Suppressor macrophage treated with lipopolysaccharide for 4 hours (primary cell): ENCODE data around the gene FBXW2.

Experiments used
- DNase-seq: peaks from one replicate; pipeline ENCODE4 v3.0.0-alpha.2; 2020

FBXW2 gene

GRCh38 chr9:120741191-120741590 lies 52.0 kb downstream of the FBXW2 start:
- peak; percentile 28 for DNase-seq

DNA sequence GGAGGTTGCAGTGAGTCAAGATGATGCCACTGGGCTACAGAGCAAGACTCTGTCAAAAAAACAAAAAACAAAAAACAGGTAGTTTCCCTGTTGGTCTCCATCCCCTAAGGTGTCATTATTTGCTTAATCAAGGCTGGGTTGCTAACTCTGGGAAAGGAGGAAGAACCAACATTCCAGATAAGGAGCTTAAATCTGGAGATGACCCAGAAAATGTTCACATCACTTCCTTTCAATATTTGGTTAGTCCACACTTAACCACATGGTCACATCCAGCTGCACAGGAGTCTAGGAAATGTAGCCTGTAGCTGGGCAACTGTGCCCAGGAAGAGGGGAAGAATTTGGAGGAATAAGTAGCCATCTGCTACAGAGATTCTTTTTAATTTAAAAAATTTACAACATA lies 53.1 kb downstream of the FBXW2 start:
- no peak for DNase-seq

DNA sequence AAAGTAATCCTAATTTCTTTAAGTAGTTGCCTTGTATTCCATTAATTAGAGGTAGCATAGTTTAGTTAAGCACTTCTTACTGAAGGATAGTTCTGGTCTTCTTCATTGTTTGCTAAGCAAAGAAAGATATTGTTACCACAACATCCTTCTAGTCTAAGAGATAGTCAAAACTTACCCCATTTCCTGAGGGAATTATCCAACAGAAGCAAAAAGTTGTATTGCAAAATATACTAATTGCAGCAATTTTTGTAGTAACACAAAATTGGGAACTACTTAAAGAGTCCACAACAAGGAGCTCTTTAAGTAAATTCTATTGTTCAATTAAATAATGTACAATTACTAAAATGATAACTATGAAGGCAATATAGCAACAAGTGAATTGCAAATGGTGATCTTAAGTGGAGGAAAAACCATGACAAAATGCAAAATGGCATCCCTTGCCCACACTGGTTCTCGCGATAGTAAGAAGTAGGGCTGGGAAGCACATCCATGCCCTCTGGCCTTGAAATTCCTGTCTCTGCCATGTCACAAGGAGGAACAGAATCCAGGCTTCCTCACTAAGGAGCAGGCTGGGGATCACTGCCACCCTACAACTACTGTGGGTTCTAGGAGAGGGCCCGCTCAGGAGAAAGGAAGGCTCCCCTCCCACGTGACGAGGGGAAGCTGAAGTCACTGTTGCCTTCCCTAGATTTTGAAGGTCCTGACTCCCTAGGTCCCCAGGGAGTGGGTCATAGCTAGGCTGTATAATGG lies 55.6 kb downstream of the FBXW2 start:
- peak; percentile 65 for DNase-seq

DNA sequence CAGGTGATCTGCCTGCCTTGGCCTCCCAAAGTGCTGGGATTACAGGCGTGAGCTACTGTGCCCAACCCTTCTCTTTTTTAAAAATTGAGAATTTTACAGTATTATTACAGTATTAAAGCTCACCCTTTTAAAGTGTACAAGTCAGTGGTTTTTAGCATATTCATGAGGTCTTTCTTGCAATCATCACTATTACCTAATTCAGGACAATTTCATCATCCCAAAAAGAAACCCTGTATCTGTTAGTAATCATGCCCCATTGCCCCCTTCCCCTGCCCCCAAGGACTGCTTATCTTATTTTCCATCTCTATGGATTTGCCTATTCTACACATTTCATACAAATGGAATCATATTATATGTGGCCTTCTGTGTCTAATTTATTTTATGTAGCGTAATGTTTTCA lies 56.3 kb downstream of the FBXW2 start:
- DNase-seq: peak; percentile 38

DNA sequence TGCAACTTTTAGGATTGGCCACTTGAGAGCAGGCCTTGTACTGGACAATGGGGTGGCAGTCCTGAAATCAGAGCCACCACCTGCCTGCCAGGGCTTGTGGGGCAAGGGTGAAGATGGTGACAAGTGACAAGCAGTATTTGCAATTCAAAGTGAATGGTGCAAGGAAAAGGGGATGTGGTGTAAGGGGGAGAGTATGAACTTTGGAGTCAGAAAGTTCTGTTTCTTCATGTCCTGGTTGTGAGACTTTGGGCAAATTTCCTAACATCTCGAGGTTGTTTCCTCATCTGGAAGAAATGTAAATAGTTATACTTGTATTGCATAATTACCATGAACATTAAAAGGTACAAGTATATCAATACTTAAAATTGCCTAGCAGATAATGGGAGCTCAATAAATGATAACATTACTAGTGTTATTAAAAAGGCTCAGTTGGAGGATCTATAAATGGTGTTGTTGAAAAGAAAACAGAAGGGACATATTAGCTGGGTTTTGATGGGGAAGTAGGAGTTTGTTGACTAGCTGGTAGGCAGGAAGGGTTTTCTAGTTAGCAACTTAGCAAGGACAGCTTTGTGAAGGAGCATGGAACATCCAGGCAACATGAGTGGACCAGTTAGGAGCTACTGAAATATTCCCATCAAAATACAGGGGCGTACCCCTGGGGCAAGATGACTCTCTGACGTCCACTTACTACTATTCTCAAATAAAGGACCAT lies 57.6 kb downstream of the FBXW2 start:
- DNase-seq: peak; percentile 91

- DNase-seq: no peak
Observed at GRCh38 chr9:120734607-120735410, 58.4 kb downstream of the FBXW2 start.

DNA sequence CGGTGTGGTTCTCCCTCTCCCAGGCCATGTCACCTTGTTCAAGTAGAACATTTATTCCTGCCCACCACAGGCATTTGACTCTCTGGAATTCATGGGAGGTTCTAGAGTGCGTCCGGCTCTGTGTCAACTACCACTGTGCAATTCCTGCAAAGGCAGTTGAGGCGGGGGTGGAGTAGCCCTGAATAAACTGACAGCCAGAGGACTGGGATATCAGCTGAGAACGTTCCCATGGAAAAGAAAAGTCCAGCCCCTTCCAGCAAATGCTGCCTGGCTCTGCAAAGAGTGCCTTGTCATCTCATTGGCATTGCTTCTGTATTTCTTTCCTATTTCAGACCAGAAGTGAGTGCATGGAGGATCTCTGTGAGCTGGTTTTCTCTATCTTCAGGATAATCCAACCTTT lies 60.0 kb downstream of the FBXW2 start:
- DNase-seq: no peak

GRCh38 chr9:120730654-120731514 lies 62.3 kb downstream of the FBXW2 start:
- peak; percentile 47 for DNase-seq

DNA sequence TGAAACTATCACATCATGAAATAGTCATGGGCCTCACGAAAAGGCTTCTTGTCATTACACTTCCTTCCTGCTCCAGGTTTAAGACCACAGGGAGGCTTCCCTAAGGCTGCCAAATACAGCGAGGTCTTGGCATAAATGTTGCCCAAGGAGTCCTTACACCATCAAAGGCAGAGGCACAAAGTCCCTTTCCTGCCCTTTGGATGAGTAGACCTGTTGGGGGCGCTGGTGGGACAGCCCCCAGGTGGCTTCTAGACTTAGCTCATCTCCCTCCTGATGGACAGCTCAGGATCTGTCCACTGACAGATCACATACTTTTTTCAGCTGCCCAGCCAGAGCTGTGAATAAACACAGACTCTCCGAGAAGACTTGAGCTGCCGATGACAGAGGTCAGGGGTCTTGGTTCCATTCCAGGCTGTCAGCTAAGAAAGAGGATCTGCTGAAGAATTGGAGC lies 63.4 kb downstream of the FBXW2 start:
- DNase-seq: peak; percentile 57

GRCh38 chr9:120726484-120726883 lies 66.7 kb downstream of the FBXW2 start:
- no peak for DNase-seq

DNA sequence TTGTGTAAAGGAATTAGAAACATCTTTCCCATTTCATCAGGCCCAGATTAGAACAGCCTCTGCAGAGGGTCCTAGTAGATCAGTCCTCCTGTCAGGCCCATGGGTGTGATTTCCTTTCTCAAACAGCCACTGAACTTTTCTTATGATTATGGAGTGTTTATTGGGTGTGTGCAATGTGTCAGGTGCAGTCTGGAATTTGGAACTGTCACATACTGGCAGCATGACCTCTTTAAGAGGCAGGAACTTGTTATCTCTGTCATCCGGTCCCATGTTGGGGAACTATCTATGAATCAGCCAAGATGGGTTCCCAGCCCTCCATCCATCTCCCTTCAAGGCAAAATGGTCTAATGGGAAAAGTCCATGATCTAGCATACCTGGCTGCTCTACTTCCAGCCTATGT lies 67.3 kb downstream of the FBXW2 start:
- DNase-seq: no peak

- DNase-seq: no peak
Observed at GRCh38 chr9:120724757-120725400, 68.3 kb downstream of the FBXW2 start.

DNA sequence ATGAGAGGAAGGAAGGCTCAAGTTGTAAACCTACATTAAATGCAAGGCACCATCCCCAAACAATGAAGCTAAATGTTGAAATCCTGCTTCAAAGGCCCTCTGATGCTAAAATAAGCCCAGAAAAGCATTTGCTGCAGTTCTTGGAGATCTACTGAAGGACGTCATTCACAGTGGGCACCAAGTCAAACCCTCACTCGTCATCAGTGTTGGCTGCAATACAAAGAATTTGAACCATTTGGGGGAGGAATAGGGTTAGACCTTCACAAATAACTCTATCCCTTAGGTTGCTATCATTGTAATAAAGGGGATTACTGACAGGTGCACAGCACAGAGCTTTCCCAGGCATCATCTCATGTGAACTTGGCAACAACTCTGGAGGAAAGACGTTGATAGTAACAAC lies 69.7 kb downstream of the FBXW2 start:
- no peak for DNase-seq

- DNase-seq: no peak
Observed at GRCh38 chr9:120720404-120720803, 72.8 kb downstream of the FBXW2 start.

GRCh38 chr9:120718316-120718715 lies 74.9 kb downstream of the FBXW2 start:
- no peak for DNase-seq

GRCh38 chr9:120717176-120717575 lies 76.0 kb downstream of the FBXW2 start:
- no peak for DNase-seq

GRCh38 chr9:120716483-120716882 lies 76.7 kb downstream of the FBXW2 start:
- no peak for DNase-seq

GRCh38 chr9:120715389-120715924 lies 77.8 kb downstream of the FBXW2 start:
- no peak for DNase-seq

DNA sequence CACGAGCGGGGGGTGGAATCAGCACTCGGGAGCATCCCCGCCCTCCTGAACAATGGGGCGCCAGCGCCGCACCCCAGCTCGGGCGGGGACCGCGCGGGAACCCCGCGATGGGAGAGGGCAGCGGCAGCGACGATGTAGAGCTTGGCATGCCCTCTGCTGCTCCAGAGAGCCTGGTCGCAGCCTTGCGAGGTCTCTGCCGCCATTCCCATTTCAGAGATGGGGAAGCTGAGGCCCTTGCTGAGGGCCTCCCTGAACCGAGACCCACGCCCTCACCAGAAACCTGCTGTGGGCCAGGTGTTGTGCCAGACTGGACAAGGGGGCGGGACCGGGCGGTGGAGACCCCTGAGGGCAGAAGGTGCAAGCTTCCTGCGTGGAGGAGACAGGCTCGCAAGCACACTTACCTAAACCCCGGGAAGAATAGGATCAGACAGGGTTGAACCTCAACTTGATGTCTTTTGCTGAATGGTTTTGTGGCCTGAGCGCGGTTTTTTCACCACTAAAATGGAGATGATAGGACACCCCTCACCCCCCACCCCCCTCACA lies 78.3 kb downstream of the FBXW2 start:
- DNase-seq: no peak

DNA sequence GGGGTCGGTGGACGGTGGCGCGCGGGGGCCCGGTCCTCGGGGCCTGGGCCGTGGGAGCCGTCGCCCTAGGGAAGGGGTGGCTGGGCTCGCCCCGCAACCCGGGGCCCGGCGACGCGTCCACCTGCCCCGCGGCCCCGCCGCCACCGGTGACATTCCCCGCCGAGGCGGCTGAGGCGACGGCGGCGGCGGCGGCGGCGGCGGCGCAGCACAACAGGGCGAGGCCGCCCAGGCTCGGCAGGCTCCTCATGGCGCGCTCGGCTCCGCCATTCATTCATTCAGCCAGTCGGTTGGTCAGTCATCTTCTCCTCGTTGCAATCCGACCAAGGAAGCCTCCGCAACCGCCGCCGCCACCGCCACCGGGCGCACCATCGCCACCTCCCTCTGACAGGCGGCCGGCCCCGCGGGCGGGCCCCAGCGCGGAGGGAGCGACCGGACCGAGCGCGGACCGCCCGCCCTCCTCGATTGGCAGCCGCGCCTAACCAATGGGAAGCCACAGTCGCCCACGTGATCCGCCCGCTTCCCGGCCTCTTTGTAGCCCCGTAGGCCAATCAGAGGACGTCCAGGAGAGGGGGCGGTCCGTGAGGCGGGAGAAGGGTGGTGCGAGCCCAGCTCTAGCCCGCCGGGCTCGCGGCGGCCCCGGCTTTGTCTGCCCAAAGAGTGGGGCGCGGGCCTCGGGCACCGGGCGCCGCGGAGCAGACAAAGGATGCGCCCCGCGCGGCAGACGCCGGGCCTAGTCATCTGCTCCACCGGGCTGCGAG lies 78.9 kb downstream of the FBXW2 start, which contains the start of gene MEGF9:
Gene MEGF9, minus strand, starts transcription at position 383 of the 758 bp plus-strand sequence. Its CDS starts 112 bp downstream, at position 271.
- DNase-seq: peak; percentile 99
